Uterus (tissue), 4 donors: ENCODE measurements around the gene NME4. TPM values are rescaled to one million over a fixed set of nuclear protein-coding genes. Genes with fewer than 3 reads are reported as not detected.
"Not testable (repeated sequence)": the region's sequence is repeated elsewhere in the genome, so short reads cannot be mapped to it uniquely, and the experiment has no call there.

Experiments used
- DNase-seq, 2 donors: peaks; one replicate each; pipeline ENCODE4 v3.0.0-alpha.2; 2019 to 2020
- H3K27ac ChIP-seq, 2 donors: fragments of 200-600 bp; sonication (generic); 1 replicate in 1 of 2; 2 replicates in 1 of 2; pipeline ENCODE4 v1.5.1; 2016 to 2018
- H3K27me3 ChIP-seq, 2 donors: fragments of 200-600 bp; sonication (generic); one replicate each; pipeline ENCODE4 v1.5.1; 2018 to 2019; ENCODE audit warnings: control low read depth in 1 of 2
- H3K36me3 ChIP-seq, 2 donors: fragments of 200-600 bp; sonication (generic); one replicate each; pipeline ENCODE4 v1.5.1; 2019; ENCODE audit warnings: control low read depth in 1 of 2
- H3K4me1 ChIP-seq, 2 donors: fragments of 200-600 bp; sonication (generic); one replicate each; pipeline ENCODE4 v1.5.1; 2018 to 2019; ENCODE audit warnings: control low read depth in 1 of 2
- H3K4me3 ChIP-seq, 2 donors: fragments of 200-600 bp; sonication (generic); 1 replicate in 1 of 2; 2 replicates in 1 of 2; pipeline ENCODE4 v1.5.1; 2018 to 2019; ENCODE audit warnings: mild to moderate bottlenecking in 1 of 2
- H3K9me3 ChIP-seq, 2 donors: fragments of 200-600 bp; sonication (generic); one replicate each; pipeline ENCODE4 v1.5.1; 2019; ENCODE audit warnings: control low read depth in 1 of 2
- POLR2A ChIP-seq, 2 donors: fragments of 450-650 bp; IDR thresholded peaks; one replicate each; pipeline ENCODE4 v1.6.1; 2016; ENCODE audit warnings: antibody characterized with exemption in 2 of 2, mild to moderate bottlenecking in 1 of 2, moderate library complexity in 1 of 2
- intact Hi-C: fragments of 100-400 bp; cut with DNase I; formaldehyde crosslinking; loops from one replicate; pipeline ENCODE4 v1.15.1; 2023; ENCODE audit warnings: low total_unique reads
- total RNA-seq, 4 donors: library from RNA; depleted of rRNA in 3 of 4; stranded (reverse); fragments of >200 nt in 3 of 4; gene quantifications; one replicate each; pipeline versions ENCODE4 v1.1.0 to v1.2.4, GENCODE V29; 2014 to 2023
- TF ChIP-seq, protein P1 (sequence below), 4 experiments: fragments of 200-600 bp in 2 of 4; fragments of 450-650 bp in 2 of 4; sonication (generic) in 2 of 4; IDR thresholded peaks; one replicate each; pipeline ENCODE4 v1.5.1; 2016 to 2019; ENCODE audit warnings: antibody characterized with exemption in 4 of 4, mild to moderate bottlenecking in 2 of 4, moderate library complexity in 1 of 4
- donor health status: DM: yes; HTN: yes; CAD: no.

The NME4 gene
- total RNA-seq, 4 donors from 2014 or later, result 37.3 to 77.6 (median 62.2) TPM

DNA sequence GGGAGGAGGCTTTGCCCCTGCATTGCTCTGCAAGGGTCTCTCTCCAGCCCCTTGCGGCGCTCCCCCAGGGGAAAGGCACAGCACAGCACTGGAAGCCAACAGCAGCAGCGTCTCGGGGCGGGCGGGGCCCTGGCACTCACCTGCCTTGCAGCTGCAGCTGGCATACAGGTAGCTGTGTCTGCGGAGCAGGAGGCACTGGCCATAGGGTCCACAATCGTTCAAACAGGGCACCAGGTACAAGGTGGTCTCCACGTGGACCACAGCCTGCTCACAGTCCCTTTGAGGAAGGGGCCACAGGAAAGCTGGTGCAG lies 22.4 kb upstream of the NME4 start:
- intact Hi-C loops, result no loop called here
- TF ChIP-seq POLR2A (IDR thresholded peaks at IDR 0.05), result no peak
- TF ChIP-seq, protein P1, sequence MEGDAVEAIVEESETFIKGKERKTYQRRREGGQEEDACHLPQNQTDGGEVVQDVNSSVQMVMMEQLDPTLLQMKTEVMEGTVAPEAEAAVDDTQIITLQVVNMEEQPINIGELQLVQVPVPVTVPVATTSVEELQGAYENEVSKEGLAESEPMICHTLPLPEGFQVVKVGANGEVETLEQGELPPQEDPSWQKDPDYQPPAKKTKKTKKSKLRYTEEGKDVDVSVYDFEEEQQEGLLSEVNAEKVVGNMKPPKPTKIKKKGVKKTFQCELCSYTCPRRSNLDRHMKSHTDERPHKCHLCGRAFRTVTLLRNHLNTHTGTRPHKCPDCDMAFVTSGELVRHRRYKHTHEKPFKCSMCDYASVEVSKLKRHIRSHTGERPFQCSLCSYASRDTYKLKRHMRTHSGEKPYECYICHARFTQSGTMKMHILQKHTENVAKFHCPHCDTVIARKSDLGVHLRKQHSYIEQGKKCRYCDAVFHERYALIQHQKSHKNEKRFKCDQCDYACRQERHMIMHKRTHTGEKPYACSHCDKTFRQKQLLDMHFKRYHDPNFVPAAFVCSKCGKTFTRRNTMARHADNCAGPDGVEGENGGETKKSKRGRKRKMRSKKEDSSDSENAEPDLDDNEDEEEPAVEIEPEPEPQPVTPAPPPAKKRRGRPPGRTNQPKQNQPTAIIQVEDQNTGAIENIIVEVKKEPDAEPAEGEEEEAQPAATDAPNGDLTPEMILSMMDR (IDR thresholded peaks at IDR 0.05), result no peak
- Histone ChIP-seq H3K27ac (no peak overlapping the region), H3K36me3 (no peaks in the 10 kb centered on the region), H3K9me3 (no peaks in the 10 kb centered on the region), H3K27me3 (no peaks in the 10 kb centered on the region), H3K4me3 (no peak overlapping the region), H3K4me1 (peaks cover 4 to 11% of the 10 kb centered on the region in 2 donors)
- DNase-seq, result no peak

DNA sequence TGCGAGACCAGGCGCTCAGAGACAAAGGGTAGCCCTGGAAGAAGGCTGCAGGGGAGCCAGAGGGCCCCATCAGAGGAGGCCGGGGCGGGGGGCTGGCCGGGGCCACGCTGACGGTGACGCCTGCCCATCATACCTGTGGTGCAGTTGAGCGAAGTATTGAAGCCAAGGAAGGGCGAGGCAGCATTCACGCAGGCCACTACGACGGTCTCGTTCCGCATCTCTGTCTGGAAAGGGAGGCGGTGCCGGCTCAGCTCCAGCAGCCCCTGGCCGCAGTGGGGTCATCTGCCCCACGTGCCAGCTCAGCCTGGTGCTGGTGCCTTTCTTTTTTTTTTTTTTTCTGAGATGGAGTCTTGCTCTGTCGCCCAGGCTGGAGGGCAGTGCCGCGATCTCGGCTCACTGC lies 21.8 kb upstream of the NME4 start:
- Histone ChIP-seq H3K4me1 (peaks cover 0 to 5% of the 10 kb centered on the region in 2 donors), H3K27me3 (no peaks in the 10 kb centered on the region), H3K9me3 (no peaks in the 10 kb centered on the region), H3K27ac (no peak overlapping the region), H3K36me3 (no peaks in the 10 kb centered on the region), H3K4me3 (no peak overlapping the region)
- DNase-seq, result no peak
- TF ChIP-seq POLR2A (IDR thresholded peaks at IDR 0.05), result no peak
- TF ChIP-seq, protein P1 (IDR thresholded peaks at IDR 0.05), result no peak
- intact Hi-C loops, result no loop called here

DNA sequence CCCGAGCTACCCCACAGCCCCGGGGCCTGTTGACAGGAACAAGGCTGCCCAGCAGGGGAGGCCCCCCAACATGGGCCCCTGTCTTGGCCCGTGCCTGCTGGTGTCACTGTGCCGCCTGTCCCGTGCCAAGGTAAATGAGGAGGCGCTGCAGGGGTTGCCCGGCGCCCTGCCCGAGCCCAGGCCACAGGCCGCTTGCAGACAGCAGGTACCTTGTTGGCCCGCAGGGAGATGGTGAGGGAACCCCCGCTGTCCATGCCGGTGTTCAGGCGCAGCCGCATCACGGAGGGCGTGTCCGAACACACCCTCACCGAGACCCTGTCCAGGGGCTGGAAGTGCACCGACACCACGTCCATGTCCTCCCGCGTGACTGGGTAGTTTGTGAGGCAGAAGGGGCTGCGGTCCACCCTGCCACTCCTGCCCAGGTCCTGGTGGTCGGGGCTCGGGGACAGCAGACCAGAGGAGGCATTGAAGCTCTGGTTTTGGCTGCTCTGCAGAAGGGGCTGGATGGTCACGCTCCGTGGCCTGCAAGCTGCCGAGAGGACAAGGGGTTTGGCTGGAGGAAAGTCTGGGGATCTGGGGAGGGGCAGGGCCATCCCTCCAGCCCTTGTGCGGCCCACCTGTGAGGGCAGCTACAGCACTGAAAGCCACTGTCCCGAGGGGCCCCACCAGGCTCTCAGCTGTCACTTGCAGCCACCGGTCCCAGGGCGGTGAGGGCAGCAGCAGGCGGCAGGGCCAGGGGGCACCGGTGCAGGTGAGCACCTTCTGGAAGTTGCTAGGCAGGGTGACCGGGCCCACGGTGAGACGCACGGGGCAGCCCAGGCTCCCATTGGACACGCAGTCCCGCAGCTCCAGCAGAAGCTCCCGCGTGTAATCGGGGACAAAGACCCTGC lies 20.8 kb upstream of the NME4 start:
- Histone ChIP-seq H3K27ac (no peak overlapping the region), H3K27me3 (no peaks in the 10 kb centered on the region), H3K4me1 (no peaks in the 10 kb centered on the region), H3K4me3 (no peak overlapping the region), H3K36me3 (no peaks in the 10 kb centered on the region), H3K9me3 (no peaks in the 10 kb centered on the region)
- no peak for TF ChIP-seq POLR2A (IDR thresholded peaks at IDR 0.05)
- TF ChIP-seq, protein P1 (IDR thresholded peaks at IDR 0.05), result no peak
- intact Hi-C loops, result no loop called here
- DNase-seq, result no peak

DNA sequence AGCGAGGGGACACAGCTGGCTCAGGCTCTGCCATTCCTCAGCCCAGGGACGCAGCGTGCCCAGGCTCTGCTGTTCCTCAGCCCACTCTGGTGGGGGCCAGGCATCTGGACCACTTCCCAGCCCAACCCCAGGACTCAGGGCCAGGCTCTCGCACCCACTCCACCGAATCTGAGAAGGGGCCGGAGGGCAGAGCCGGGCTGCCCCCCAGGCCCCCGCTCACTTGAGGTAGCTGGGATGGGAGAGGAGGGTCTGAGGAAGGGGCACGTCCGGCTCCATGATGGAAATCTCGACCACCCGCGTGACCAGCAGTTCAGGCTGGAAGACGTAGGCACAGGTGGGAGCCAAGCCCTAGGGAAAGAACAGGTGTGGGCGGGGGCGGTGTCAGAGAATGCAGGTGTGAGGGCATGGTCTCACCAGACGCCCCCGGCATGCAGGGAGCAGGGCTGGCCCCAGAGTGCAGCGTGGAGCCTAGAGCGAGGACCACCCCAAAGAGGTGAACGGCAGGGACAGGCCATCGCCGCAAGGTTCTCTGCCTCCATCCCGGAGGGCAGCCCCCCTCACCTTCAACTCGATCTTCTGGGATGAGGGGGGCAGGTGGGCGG lies 20.1 kb upstream of the NME4 start:
- TF ChIP-seq, protein P1 (IDR thresholded peaks at IDR 0.05), result no peak
- TF ChIP-seq POLR2A (IDR thresholded peaks at IDR 0.05), result no peak
- Histone ChIP-seq H3K27ac (no peak overlapping the region), H3K27me3 (no peaks in the 10 kb centered on the region), H3K4me3 (no peak overlapping the region), H3K4me1 (no peaks in the 10 kb centered on the region), H3K9me3 (no peaks in the 10 kb centered on the region), H3K36me3 (no peaks in the 10 kb centered on the region)
- intact Hi-C loops, result no loop called here
- no peak for DNase-seq

DNA sequence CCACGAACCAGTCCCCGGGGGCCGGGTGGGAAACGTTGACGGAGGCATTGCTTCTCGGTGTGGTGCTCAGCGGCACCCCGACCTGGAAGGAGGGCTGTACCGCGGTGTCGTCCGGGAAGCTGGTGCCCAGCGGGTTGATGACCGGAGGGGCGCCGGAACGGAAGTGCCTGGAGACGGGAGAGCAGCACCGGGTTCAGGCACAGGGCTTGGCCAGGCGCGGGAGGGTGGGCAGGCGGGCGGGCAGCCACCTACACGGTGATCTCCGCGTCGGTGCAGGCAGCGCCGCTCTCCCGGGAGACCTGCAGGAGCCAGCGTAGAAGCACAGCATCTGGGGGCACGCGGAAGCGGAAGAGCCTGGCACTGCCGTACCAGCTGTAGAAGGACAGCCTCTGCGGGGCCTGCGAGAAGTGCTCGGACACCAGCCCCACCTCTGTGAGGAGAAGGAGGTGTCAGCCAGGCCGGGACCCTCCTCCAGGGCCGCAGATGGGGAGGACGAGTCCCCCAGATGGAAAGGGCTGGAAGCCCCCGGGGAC lies 19.5 kb upstream of the NME4 start:
- Histone ChIP-seq H3K4me1 (no peaks in the 10 kb centered on the region), H3K27ac (no peak overlapping the region), H3K4me3 (no peak overlapping the region), H3K27me3 (no peaks in the 10 kb centered on the region), H3K9me3 (no peaks in the 10 kb centered on the region), H3K36me3 (no peaks in the 10 kb centered on the region)
- intact Hi-C loops, result no loop called here
- TF ChIP-seq, protein P1 (IDR thresholded peaks at IDR 0.05), result no peak
- TF ChIP-seq POLR2A (IDR thresholded peaks at IDR 0.05), result no peak
- no peak for DNase-seq

DNA sequence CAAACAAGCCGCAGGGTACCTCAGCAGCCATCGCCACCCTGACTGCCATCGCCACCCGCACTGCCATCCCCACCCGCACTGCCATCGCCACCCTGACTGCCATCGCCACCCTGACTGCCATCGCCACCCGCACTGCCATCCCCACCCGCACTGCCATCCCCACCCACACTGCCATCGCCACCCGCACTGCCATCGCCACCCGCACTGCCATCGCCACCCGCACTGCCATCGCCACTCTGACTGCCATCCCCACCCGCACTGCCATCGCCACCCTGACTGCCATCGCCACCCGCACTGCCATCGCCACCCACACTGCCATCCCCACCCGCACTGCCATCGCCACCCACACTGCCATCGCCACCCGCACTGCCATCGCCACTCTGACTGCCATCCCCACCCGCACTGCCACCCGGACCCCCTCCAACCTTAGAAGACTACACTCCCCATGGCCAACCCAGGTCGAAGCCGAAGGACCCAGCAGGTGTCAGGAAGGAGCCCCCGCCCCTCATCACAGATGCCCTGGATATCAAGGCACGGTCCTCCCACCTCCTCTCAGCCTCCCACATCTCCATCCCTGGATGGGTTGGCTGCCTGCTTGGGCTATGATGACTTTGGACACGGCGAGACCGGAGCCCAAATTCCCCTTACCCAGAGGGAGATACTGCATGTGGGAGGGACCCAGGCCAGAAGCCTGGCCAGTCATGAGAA lies 18.7 kb upstream of the NME4 start:
- H3K27me3 ChIP-seq, H3K36me3 ChIP-seq, DNase-seq, H3K4me3 ChIP-seq, intact Hi-C loops, H3K9me3 ChIP-seq, H3K27ac ChIP-seq, H3K4me1 ChIP-seq: not testable (repeated sequence)
